Measurements from ENCODE around the gene TMEM272.

The TMEM272 gene

GRCh38 chr13:51803422-51804294 is 41.3 kb downstream of the TMEM272 start, which contains the start of gene DHRS12:
DHRS12 (minus strand) TSS chr13:51804163; CDS start chr13:51799659, 4,504 bp downstream.
- peak; percentile 84 for ATAC-seq
- TF ChIP-seq, protein P1, sequence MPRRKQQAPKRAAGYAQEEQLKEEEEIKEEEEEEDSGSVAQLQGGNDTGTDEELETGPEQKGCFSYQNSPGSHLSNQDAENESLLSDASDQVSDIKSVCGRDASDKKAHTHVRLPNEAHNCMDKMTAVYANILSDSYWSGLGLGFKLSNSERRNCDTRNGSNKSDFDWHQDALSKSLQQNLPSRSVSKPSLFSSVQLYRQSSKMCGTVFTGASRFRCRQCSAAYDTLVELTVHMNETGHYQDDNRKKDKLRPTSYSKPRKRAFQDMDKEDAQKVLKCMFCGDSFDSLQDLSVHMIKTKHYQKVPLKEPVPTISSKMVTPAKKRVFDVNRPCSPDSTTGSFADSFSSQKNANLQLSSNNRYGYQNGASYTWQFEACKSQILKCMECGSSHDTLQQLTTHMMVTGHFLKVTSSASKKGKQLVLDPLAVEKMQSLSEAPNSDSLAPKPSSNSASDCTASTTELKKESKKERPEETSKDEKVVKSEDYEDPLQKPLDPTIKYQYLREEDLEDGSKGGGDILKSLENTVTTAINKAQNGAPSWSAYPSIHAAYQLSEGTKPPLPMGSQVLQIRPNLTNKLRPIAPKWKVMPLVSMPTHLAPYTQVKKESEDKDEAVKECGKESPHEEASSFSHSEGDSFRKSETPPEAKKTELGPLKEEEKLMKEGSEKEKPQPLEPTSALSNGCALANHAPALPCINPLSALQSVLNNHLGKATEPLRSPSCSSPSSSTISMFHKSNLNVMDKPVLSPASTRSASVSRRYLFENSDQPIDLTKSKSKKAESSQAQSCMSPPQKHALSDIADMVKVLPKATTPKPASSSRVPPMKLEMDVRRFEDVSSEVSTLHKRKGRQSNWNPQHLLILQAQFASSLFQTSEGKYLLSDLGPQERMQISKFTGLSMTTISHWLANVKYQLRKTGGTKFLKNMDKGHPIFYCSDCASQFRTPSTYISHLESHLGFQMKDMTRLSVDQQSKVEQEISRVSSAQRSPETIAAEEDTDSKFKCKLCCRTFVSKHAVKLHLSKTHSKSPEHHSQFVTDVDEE (CRISPR knock-in tag; IDR thresholded peaks at IDR 0.05), result peak; percentile 64; the same call in 1 of the 2 replicates
- TF ChIP-seq ZNF565 (CRISPR knock-in tag; conservative IDR thresholded peaks at IDR 0.05; ENCODE audit: low read depth), result 0 out of 2 replicates have a peak, but pooled peaks have one; percentile 55
- TF ChIP-seq TCF4 (CRISPR knock-in tag; IDR thresholded peaks at IDR 0.05; ENCODE audit: borderline replicate concordance), result no peak

GRCh38 chr13:51802631-51803418 is 42.2 kb downstream of the TMEM272 start:
- ATAC-seq, result 0 out of 3 replicates have a peak, but pooled peaks have one; percentile 0
- TF ChIP-seq ZFP30 (CRISPR knock-in tag; IDR thresholded peaks at IDR 0.05) (no peak), TOX (CRISPR knock-in tag; IDR thresholded peaks at IDR 0.05; ENCODE audit: borderline replicate concordance) (no peak), POU6F1 (CRISPR knock-in tag; IDR thresholded peaks at IDR 0.05; ENCODE audit: borderline replicate concordance, low read depth) (no peak), CSDC2 (CRISPR knock-in tag; IDR thresholded peaks at IDR 0.05) (no peak), PPARA (CRISPR knock-in tag; IDR thresholded peaks at IDR 0.05; ENCODE audit: borderline replicate concordance) (no peak), CREB5 (CRISPR knock-in tag; IDR thresholded peaks at IDR 0.05; ENCODE audit: low read depth) (no peak), RARB (CRISPR knock-in tag; IDR thresholded peaks at IDR 0.05) (no peak)

DNA sequence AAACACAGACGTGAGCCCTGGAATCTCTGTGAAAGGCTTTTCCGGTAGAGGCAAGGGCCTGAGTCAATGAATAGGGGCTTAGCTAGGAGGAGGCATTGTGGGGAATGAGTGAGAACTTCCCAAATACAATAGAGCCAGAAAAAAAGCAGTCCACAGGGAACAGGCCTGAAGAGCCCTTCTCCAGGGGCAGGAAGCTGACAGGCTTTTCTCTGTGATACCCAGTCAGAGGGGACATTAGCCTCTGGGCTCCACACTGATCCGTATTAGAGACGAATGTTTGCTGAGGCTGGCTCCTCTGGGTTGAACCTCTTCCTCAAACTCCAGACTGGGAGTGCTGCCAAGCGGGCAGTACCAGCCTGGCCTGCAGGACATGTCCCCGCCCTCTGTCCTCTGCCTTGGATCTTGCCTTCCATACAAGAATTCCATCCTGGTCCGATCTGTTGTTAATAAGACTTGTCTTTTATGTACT is 43.3 kb downstream of the TMEM272 start:
- ATAC-seq, result peak; percentile 8; the same call in 2 of the 3 replicates
- TF ChIP-seq GLIS3 (CRISPR knock-in tag; IDR thresholded peaks at IDR 0.05) (no peak), SNAI2 (CRISPR knock-in tag; IDR thresholded peaks at IDR 0.05) (0 out of 2 replicates have a peak, but pooled peaks have one; percentile 11)
- TF ChIP-seq, protein P2, sequence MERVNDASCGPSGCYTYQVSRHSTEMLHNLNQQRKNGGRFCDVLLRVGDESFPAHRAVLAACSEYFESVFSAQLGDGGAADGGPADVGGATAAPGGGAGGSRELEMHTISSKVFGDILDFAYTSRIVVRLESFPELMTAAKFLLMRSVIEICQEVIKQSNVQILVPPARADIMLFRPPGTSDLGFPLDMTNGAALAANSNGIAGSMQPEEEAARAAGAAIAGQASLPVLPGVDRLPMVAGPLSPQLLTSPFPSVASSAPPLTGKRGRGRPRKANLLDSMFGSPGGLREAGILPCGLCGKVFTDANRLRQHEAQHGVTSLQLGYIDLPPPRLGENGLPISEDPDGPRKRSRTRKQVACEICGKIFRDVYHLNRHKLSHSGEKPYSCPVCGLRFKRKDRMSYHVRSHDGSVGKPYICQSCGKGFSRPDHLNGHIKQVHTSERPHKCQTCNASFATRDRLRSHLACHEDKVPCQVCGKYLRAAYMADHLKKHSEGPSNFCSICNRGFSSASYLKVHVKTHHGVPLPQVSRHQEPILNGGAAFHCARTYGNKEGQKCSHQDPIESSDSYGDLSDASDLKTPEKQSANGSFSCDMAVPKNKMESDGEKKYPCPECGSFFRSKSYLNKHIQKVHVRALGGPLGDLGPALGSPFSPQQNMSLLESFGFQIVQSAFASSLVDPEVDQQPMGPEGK (CRISPR knock-in tag; IDR thresholded peaks at IDR 0.05; ENCODE audit: borderline replicate concordance), result no peak

DNA sequence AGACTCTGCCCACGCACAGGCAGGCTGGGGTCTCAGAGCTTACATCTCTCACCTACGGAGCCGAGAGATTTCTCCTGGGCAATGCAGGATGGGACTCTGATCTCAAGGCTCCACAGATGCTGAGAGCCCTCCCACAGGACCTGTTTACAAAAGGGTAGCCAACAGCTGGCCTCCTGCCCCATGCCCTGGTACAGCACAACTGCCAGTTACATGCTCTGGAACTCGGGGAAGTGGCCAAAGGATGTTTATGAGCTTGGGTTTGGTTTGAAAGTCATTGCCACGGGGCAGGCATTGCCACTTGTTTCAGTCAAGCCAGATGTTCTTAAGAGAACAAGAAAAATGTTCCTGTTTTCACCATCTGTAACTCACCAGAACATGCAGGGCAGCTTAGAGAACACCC is 44.5 kb downstream of the TMEM272 start:
- ATAC-seq, result no peak
- TF ChIP-seq, protein P2 (CRISPR knock-in tag; IDR thresholded peaks at IDR 0.05; ENCODE audit: borderline replicate concordance), result no peak
- TF ChIP-seq GLIS3 (CRISPR knock-in tag; IDR thresholded peaks at IDR 0.05), result no peak
- no peak for TF ChIP-seq POU6F1 (CRISPR knock-in tag; IDR thresholded peaks at IDR 0.05; ENCODE audit: borderline replicate concordance, low read depth)
